H1 (cell line): ENCODE data around the gene KLB. TPM values are rescaled to one million over a fixed set of nuclear protein-coding genes. Genes with fewer than 3 reads are reported as not detected.

Experiments used
- CTCF ChIA-PET: fragments of 300-600 bp; sonication (Branson Sonifier 250); formaldehyde crosslinking; loops from one replicate; lab custom pipeline; 2021; ENCODE audit not compliant: partially characterized antibody; lab: Charles Lee
- POLR2A ChIA-PET: fragments of 300-600 bp; sonication (Branson Sonifier 250); formaldehyde crosslinking; loops from one replicate; lab custom pipeline; 2021; ENCODE audit warnings: inconsistent platforms; ENCODE audit not compliant: partially characterized antibody; lab: Charles Lee
- DNase-seq, 2 experiments: peaks; one replicate each; pipeline versions ENCODE4 v3.0.0 to v3.0.0-alpha.2; 2010 to 2022; ENCODE audit warnings: low spot score in 2 of 2, low read depth in 1 of 2, mixed read lengths in 1 of 2
- FAIRE-seq: peaks from 2 replicates; lab custom pipeline; 2011; peaks lifted over from hg19 to GRCh38; lab: Jason Lieb, UNC
- H2AFZ ChIP-seq: 2 replicates; pipeline ENCODE4 v1.8.1; 2012; ENCODE audit warnings: low read length, inconsistent platforms
- H2AK5ac ChIP-seq: 2 replicates; pipeline ENCODE4 v1.6.1; 2013; ENCODE audit warnings: low read depth, low read length
- H2BK120ac ChIP-seq: replicated peaks from 2 replicates; pipeline ENCODE3; 2013; ENCODE audit warnings: low read depth, low read length, inconsistent platforms
- H2BK12ac ChIP-seq: 2 replicates; pipeline ENCODE4 v1.6.1; 2013; ENCODE audit warnings: low read depth, low read length
- H2BK15ac ChIP-seq: 2 replicates; pipeline ENCODE4 v1.6.1; 2013; ENCODE audit warnings: low read length
- H2BK20ac ChIP-seq: 2 replicates; pipeline ENCODE4 v1.6.1; 2013; ENCODE audit warnings: low read length
- H2BK5ac ChIP-seq: 2 replicates; pipeline ENCODE4 v1.6.1; 2013; ENCODE audit warnings: low read depth, low read length
- H3K14ac ChIP-seq: 2 replicates; pipeline ENCODE4 v1.6.1; 2013; ENCODE audit warnings: inconsistent platforms; ENCODE audit not compliant: insufficient read length
- H3K18ac ChIP-seq: 2 replicates; pipeline ENCODE4 v1.6.1; 2013; ENCODE audit warnings: low read length; ENCODE audit errors: extremely low read depth
- H3K23ac ChIP-seq: 2 replicates; pipeline ENCODE4 v1.6.1; 2013; ENCODE audit warnings: inconsistent platforms; ENCODE audit not compliant: insufficient read length
- H3K23me2 ChIP-seq: 2 replicates; pipeline ENCODE4 v1.6.1; 2013; ENCODE audit warnings: low read depth, low read length
- H3K27ac ChIP-seq: 2 replicates; pipeline ENCODE4 v1.6.1; 2011; ENCODE audit warnings: low read depth, low read length, inconsistent platforms
- H3K27me3 ChIP-seq, 4 experiments: replicated peaks in 1 of 4; 1 replicate in 1 of 4; 2 replicates in 3 of 4; pipeline versions ENCODE4 v1.6.1 to v1.8.1; 2011 to 2013; ENCODE audit warnings: low read length in 3 of 4, mild to moderate bottlenecking in 3 of 4, inconsistent platforms in 2 of 4, mixed read lengths in 2 of 4, moderate library complexity in 1 of 4; ENCODE audit not compliant: control insufficient read depth in 3 of 4, insufficient read depth in 3 of 4; ENCODE audit errors: extremely low read depth in 1 of 4
- H3K36me3 ChIP-seq, 4 experiments: 2 replicates each; pipeline versions ENCODE4 v1.6.1 to v1.8.1; 2011 to 2013; ENCODE audit warnings: mild to moderate bottlenecking in 4 of 4, low read length in 3 of 4, moderate library complexity in 2 of 4, control low read depth in 1 of 4, inconsistent platforms in 1 of 4; ENCODE audit not compliant: insufficient read depth in 4 of 4, control insufficient read depth in 2 of 4
- H3K4ac ChIP-seq: replicated peaks from 2 replicates; pipeline ENCODE3; 2013; ENCODE audit warnings: low read length, low read depth, mixed read lengths, inconsistent platforms; ENCODE audit not compliant: insufficient read length
- H3K4me1 ChIP-seq, 4 experiments: replicated peaks in 1 of 4; 1 replicate in 1 of 4; 2 replicates in 3 of 4; pipeline versions ENCODE4 v1.6.1 to v1.8.1; 2011 to 2013; ENCODE audit warnings: low read length in 3 of 4, inconsistent platforms in 2 of 4, mixed read lengths in 1 of 4; ENCODE audit not compliant: insufficient read depth in 4 of 4, control insufficient read depth in 3 of 4
- H3K4me2 ChIP-seq, 2 experiments: 2 replicates each; pipeline versions ENCODE4 v1.6.1 to v1.8.1; 2011 to 2013; ENCODE audit warnings: low read depth in 2 of 2, low read length in 2 of 2, control low read depth in 1 of 2, inconsistent platforms in 1 of 2, mild to moderate bottlenecking in 1 of 2; ENCODE audit not compliant: insufficient read depth in 1 of 2
- H3K4me3 ChIP-seq, 4 experiments: fragments of 200-600, 300-600 bp in 1 of 4; sonication (generic), shearing (Covaris generic), sonication (Bioruptor Twin) in 1 of 4; 2 replicates each; pipeline versions ENCODE4 v1.5.1 to v1.8.1; 2011 to 2016; ENCODE audit warnings: low read length in 4 of 4, low read depth in 3 of 4, control low read depth in 2 of 4, inconsistent platforms in 2 of 4, mild to moderate bottlenecking in 2 of 4, mixed read lengths in 1 of 4, moderate library complexity in 1 of 4; ENCODE audit not compliant: insufficient read depth in 2 of 4; ENCODE audit errors: extremely low read depth in 1 of 4
- H3K56ac ChIP-seq: replicated peaks from 2 replicates; pipeline ENCODE3; 2013; ENCODE audit warnings: low read depth, mild to moderate bottlenecking, mixed read lengths, low read length, inconsistent platforms; ENCODE audit not compliant: insufficient read length
- H3K79me1 ChIP-seq: 2 replicates; pipeline ENCODE4 v1.6.1; 2013; ENCODE audit warnings: low read depth, low read length, control low read depth
- H3K79me2 ChIP-seq, 2 experiments: 2 replicates each; pipeline versions ENCODE4 v1.6.1 to v1.8.1; 2012 to 2013; ENCODE audit warnings: low read length in 2 of 2, mild to moderate bottlenecking in 2 of 2, inconsistent platforms in 1 of 2; ENCODE audit not compliant: insufficient read depth in 2 of 2, control insufficient read depth in 1 of 2
- H3K9ac ChIP-seq, 4 experiments: replicated peaks in 1 of 4; 1 replicate in 1 of 4; 2 replicates in 3 of 4; pipeline versions ENCODE4 v1.6.1 to v1.8.1; 2011 to 2013; ENCODE audit warnings: low read depth in 3 of 4, low read length in 3 of 4, control low read depth in 2 of 4, mild to moderate bottlenecking in 2 of 4, moderate library complexity in 2 of 4, inconsistent platforms in 1 of 4; ENCODE audit errors: extremely low read depth in 1 of 4
- H3K9me3 ChIP-seq, 2 experiments: 2 replicates each; pipeline versions ENCODE4 v1.6.1 to v1.8.1; 2012 to 2013; ENCODE audit warnings: mild to moderate bottlenecking in 2 of 2, moderate library complexity in 2 of 2, control low read depth in 1 of 2, inconsistent platforms in 1 of 2, low read depth in 1 of 2, low read length in 1 of 2, mixed read lengths in 1 of 2; ENCODE audit not compliant: insufficient read depth in 2 of 2
- H4K20me1 ChIP-seq, 2 experiments: replicated peaks in 1 of 2; 2 replicates each; pipeline versions ENCODE3 to v1.8.1; 2011 to 2013; ENCODE audit warnings: inconsistent platforms in 2 of 2, low read length in 2 of 2, mild to moderate bottlenecking in 1 of 2; ENCODE audit not compliant: insufficient read depth in 2 of 2, control insufficient read depth in 1 of 2
- H4K5ac ChIP-seq: 2 replicates; pipeline ENCODE4 v1.6.1; 2013; ENCODE audit warnings: low read length, low read depth, mixed read lengths, inconsistent platforms; ENCODE audit not compliant: insufficient read length
- H4K8ac ChIP-seq: 2 replicates; pipeline ENCODE4 v1.8.0; 2013; ENCODE audit warnings: mild to moderate bottlenecking, moderate library complexity, low read length, inconsistent platforms; ENCODE audit not compliant: insufficient read depth; ENCODE audit errors: extremely low read depth
- H4K91ac ChIP-seq: replicated peaks from 2 replicates; pipeline ENCODE3; 2013; ENCODE audit warnings: low read length, mixed read lengths, inconsistent platforms; ENCODE audit not compliant: insufficient read length
- RFX5 ChIP-seq: IDR thresholded peaks from 2 replicates; pipeline ENCODE4 v1.6.1; 2011; ENCODE audit warnings: low read depth, low read length, improper control_type of control experiment, borderline replicate concordance
- SIN3A ChIP-seq, 2 experiments: IDR thresholded peaks in 1 of 2; conservative IDR thresholded peaks in 1 of 2; 2 replicates each; pipeline ENCODE4 v1.6.1; 2011 to 2012; ENCODE audit warnings: low read length in 2 of 2, improper control_type of control experiment in 1 of 2, low read depth in 1 of 2, mild to moderate bottlenecking in 1 of 2
- SIX5 ChIP-seq: IDR thresholded peaks from 2 replicates; pipeline ENCODE4 v1.6.1; 2011; ENCODE audit warnings: mild to moderate bottlenecking, low read depth, low read length
- ZNF274 ChIP-seq: IDR thresholded peaks from 2 replicates; pipeline ENCODE4 v1.7.0; 2012; ENCODE audit warnings: low read length, borderline replicate concordance; ENCODE audit errors: extremely low read depth
- WGBS, 2 experiments: shearing (Covaris generic) in 1 of 2; methylation state at CpG; one replicate each; pipeline versions ENCODE4 v1.1.6 to v1.1.7; 2013 to 2015; ENCODE audit warnings: low lambda C conversion rate in 2 of 2, mixed read lengths in 2 of 2, inconsistent platforms in 1 of 2, low coverage in 1 of 2, missing lambda C conversion rate in 1 of 2; ENCODE audit not compliant: insufficient replicate concordance in 2 of 2, insufficient coverage in 1 of 2, insufficient read length in 1 of 2; ENCODE audit errors: extremely low coverage in 1 of 2, missing lambda C conversion rate in 1 of 2; 5-methylcytosine and 5-hydroxymethylcytosine counted together
- polyA plus RNA-seq, 7 experiments: library from polyadenylated mRNA; depleted of rRNA in 3 of 7; stranded (reverse) in 5 of 7; unstranded in 2 of 7; fragments of >200 nt in 5 of 7; fragments of 200-250 nt in 2 of 7; gene quantifications; 1 replicate in 5 of 7; 2 replicates in 1 of 7; 4 replicates in 1 of 7; pipeline versions ENCODE4 v1.2.1 to v1.2.3, GENCODE V29; 2011 to 2013; ENCODE audit warnings: missing spikeins in 2 of 7, mixed read lengths in 2 of 7
- total RNA-seq: library from RNA; stranded (reverse); fragmentation: NEBNext Ultra II Directional; extraction: Animal tissue kit (Norgen Biotek cat#: 25700); gene quantifications from 2 replicates; pipeline ENCODE4 v1.2.1, GENCODE V29; 2021

Gene KLB
- total and polyA plus RNA-seq, 2 of the 8 experiments (the other 6 are each of a cell fraction or from before 2014, with no cell fraction given): 0.03 TPM; not detected in 1

DNA sequence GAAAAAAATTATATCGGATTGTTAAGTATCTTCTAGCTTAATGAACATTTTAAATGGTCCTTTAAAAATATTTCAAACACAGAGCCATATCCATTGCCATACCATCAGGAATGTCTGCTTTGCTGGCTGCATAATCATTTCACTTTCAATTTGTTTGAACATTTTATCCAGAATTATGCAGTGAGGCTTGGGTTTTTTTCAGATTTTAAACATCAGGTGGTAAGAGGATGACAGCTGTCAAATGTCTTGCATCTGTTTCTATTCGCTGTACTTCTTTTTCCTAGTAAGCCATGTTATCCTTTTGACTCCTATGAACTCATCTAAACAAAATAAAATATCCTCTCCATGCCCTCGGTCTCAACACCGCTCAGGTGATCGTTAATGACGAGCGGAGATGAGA is 41.4 kb upstream of the KLB start:
- H4K91ac ChIP-seq: no peak overlapping the region
- H3K9ac ChIP-seq: peak overlapping the region; percentile 75 to 90 (median 87)
- no peak overlapping the region for H3K56ac ChIP-seq
- H2BK12ac ChIP-seq: no peak overlapping the region
- H2BK20ac ChIP-seq: no peak overlapping the region
- H3K79me2 ChIP-seq: peaks cover 9 to 54% of the 10 kb centered on the region in 2 experiments
- TF ChIP-seq SIN3A (conservative IDR thresholded peaks at IDR 0.05 in 1 of 2, IDR thresholded peaks at IDR 0.05 in 1 of 2; ENCODE audit: low read depth in 1 of 2, low read length in 2 of 2) (0 out of 4 replicates have a peak, but pooled peaks of 1 of the 2 experiments have one; percentile 22), RFX5 (no peak), SIX5 (no peak), ZNF274 (no peak)
- no peaks in the 10 kb centered on the region for H3K9me3 ChIP-seq
- peak overlapping the region; percentile 80 to 93 (median 81) for H3K4me3 ChIP-seq
- ChIA-PET POLR2A (interaction anchor here (0.5 to 3.3 kb wide), 17 partner anchors 8 to 160 kb away, joined by 3 to 27 read pairs (median 4); partner anchors contain the start of genes LIAS and RPL9), CTCF (interaction anchor here (0.6 to 1.5 kb wide), 3 partner anchors 19 to 508 kb away, joined by 3 to 4 read pairs (median 4); no protein-coding TSS in a partner anchor)
- H4K8ac ChIP-seq: no peak overlapping the region
- H3K79me1 ChIP-seq: peaks cover 3% of the 10 kb centered on the region
- H4K20me1 ChIP-seq: peaks cover 3% of the 10 kb centered on the region in 2 experiments
- H2AK5ac ChIP-seq: no peak overlapping the region
- H3K14ac ChIP-seq: no peak overlapping the region
- no peak for FAIRE-seq
- WGBS, 2 experiments: 18% methylated on average over 7 of the region's 7 CpGs; no CpG with 5 or more reads in 1 of the 2 experiments
- H2AFZ ChIP-seq: no peak overlapping the region
- H4K5ac ChIP-seq: no peak overlapping the region
- no peak overlapping the region for H2BK5ac ChIP-seq
- peak overlapping the region; percentile 57 to 72 for H3K4me2 ChIP-seq
- no peak overlapping the region for H3K4ac ChIP-seq
- peaks cover 0 to 12% (median 6%) of the 10 kb centered on the region in 4 experiments; a peak in 5 of 7 replicates for H3K27me3 ChIP-seq
- no peak overlapping the region for H2BK120ac ChIP-seq
- no peak for DNase-seq
- H3K36me3 ChIP-seq: no peaks in the 10 kb centered on the region
- H3K23ac ChIP-seq: no peak overlapping the region
- H3K4me1 ChIP-seq: peaks cover 0 to 4% (median 0%) of the 10 kb centered on the region in 4 experiments; a peak in 1 of 7 replicates
- 0 out of 2 replicates have a peak overlapping the region, but pooled peaks have one; percentile 92 for H3K27ac ChIP-seq
- no peak overlapping the region for H2BK15ac ChIP-seq
- 0 out of 2 replicates have a peak, but pooled peaks cover 3% of the 10 kb centered on the region for H3K23me2 ChIP-seq
- no peak overlapping the region for H3K18ac ChIP-seq
